ENCODE data around the gene LMTK2. TPM values are rescaled to one million over a fixed set of nuclear protein-coding genes. Genes with fewer than 3 reads are reported as not detected.

LMTK2 gene
- polyA plus RNA-seq, 1 donor = 8.3 TPM

DNA sequence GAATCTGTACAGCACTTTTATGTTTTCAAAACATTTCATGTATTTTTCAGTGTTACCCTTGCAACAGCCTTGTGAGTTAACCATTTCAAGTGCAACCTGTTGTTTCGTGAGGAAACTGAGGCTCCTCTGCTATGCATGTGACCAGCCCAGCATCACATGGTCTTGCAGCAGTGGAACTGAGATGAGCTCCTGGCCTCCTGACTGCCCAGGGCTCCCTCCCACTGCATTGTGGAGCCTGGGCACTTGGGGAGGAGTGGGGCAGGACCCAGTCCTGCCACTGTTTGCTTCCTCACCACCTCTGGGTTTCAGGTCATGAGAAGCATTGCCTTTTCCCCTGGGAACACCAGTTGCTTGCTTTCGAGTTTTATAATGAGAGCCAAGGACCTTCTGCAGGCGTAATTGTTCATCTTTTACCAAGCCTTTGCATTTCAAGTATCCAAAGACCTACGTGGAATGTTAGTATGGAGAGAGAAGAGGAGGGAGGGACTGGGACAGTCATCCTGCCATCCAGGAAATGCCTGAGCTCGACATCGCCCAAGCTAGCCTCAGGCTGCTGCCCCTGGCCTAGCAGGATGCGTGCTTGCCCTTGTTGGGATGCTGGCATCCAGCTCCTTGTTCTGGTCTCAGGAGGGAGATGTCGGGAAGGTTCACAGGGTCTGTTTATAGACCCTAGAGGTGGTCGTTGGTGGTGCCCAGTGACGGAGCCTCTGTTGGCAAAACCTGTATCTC lies 72.3 kb downstream of the LMTK2 start:
- no peak for DNase-seq

DNA sequence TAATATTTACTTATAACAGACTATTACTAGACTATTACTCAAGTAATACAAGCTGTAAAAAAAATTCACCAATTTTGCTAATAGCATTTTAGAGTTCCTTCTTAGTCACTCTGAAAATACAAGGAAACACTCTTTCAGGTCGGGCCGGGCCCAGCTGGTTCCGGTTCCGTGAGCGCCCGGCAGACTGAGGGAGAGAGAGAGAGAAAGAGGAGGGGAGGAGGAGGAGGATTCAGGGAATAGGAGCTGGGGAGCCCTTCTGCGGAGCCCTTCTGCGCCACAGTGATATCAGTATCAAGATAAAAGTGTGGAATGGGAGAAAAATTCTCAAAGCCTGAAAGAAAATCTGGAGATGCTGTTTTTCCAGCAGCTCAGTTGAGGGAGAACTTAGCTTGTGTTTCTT lies 74.1 kb downstream of the LMTK2 start:
- no peak for DNase-seq

DNA sequence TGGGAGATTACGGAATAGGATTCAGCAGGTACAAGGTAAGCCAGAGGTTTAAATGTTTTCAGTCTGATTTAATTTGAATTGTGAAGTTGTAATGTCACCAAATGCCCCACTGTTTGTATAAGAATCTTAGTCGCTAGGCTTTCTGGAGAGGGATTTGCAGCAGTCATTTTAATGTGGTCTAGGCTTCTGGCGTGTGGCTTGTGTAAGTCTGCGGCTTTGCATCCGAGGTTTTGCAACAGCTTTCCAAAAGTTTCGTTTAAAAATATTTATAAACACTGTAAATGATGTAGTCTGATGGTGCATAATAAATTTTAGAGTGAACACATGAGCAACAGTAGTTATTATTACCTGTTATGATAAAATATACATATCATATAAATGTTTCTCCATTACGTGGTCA lies 78.4 kb downstream of the LMTK2 start:
- DNase-seq = no peak

DNA sequence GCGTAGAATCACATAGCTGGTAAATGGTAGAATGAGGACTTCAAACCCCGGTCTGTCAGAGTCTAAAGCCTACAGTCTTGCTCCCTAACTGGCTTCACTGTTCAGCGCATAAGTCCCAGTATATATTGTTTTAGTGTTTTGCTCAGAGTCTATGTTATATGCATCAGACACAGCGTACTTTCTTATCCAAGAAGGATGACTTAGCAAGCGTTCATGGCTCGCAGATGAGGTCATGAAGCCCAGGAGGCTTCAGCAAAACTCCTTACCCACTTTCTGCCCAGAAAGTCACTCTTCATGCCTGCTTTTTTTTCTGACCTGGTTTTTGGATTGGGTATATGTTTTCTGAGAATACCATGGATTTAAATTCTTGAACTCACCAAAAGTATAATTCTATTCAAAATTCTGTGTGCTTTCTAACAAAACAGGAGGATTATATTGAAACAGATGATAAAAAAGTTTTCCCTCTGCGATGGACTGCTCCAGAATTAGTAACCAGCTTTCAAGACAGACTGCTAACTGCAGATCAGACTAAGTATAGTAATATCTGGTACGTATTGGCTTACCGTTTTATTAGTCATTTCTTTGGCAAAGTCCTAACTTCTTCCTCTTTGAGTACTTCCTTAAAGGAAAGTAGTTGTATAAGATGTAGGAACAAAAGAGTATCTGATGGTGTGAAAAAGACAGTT lies 79.9 kb downstream of the LMTK2 start:
- DNase-seq = no peak

DNA sequence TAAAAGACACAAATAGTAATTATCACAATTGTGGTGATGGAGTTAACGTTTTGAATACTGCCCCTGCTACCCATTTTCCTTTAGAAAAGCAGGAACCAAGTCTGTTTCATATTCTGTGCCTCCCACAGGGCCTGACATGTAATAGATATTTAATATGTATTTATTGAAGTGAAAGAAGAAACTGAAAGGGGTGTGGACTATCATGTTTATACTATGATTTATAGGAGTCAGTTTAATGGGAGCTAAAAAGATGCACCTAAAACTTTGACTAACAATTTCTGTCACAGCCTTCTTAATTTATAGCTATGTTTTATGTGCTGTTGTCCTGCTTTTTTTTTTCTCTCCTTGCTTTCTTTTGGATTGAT lies 80.5 kb downstream of the LMTK2 start:
- no peak for DNase-seq

DNA sequence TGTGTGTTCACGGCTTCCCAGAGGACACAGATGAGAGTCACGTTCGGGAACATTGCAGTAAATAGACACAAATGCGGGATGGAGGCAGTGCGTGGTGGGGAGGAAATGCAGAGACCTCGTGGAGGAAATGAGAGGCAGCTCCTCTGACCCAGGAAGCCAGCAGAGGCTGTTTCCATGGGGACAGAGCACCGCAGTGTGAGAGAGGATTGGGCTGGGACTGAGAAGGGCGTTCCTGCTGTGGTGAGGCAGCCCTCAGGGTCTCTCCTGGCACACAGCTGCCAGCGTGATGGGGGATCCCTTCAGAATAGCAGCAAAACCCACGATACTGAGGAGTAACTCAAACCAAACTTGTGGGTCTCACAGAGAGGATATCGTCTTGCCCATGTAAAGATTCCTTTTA lies 82.9 kb downstream of the LMTK2 start:
- DNase-seq = no peak

DNA sequence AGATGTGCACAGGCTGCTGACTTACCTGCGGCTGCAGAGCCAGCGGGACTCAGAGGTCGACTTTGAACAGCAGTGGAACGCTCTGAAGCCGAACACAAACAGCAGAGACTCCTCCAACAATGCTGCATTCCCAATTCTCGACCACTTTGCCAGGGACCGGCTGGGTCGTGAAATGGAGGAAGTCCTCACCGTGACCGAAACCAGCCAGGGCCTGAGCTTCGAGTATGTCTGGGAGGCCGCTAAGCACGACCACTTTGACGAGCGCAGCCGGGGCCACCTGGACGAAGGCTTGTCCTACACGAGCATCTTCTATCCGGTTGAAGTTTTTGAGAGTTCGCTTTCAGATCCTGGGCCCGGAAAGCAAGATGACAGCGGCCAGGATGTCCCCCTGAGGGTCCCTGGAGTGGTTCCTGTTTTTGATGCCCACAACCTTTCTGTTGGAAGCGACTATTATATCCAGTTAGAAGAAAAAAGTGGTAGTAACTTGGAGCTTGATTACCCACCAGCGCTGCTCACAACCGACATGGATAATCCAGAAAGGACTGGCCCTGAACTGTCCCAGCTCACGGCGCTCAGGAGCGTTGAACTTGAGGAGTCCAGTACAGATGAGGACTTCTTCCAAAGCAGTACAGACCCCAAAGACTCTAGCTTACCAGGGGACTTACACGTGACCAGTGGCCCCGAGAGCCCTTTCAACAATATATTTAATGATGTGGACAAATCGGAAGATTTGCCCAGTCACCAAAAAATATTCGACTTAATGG lies 85.2 kb downstream of the LMTK2 start:
- no peak for DNase-seq

DNA sequence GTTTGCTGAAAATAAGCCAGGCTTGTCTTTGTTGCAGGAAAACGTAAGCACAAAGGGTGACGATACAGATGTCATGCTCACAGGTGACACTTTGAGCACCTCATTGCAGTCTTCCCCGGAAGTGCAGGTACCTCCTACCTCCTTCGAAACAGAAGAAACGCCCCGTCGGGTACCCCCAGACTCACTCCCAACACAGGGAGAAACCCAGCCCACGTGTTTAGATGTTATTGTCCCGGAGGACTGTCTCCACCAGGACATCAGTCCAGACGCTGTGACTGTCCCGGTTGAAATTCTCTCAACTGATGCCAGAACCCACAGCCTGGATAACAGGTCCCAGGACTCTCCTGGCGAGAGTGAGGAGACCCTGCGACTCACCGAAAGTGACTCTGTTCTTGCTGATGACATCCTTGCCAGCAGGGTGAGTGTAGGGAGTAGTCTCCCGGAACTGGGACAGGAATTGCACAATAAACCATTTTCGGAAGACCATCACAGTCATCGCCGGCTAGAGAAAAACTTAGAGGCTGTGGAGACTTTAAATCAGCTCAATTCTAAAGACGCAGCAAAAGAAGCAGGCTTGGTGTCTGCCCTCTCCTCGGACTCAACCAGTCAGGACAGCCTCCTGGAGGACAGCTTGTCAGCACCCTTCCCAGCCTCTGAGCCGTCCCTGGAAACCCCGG lies 86.3 kb downstream of the LMTK2 start:
- no peak for DNase-seq

DNA sequence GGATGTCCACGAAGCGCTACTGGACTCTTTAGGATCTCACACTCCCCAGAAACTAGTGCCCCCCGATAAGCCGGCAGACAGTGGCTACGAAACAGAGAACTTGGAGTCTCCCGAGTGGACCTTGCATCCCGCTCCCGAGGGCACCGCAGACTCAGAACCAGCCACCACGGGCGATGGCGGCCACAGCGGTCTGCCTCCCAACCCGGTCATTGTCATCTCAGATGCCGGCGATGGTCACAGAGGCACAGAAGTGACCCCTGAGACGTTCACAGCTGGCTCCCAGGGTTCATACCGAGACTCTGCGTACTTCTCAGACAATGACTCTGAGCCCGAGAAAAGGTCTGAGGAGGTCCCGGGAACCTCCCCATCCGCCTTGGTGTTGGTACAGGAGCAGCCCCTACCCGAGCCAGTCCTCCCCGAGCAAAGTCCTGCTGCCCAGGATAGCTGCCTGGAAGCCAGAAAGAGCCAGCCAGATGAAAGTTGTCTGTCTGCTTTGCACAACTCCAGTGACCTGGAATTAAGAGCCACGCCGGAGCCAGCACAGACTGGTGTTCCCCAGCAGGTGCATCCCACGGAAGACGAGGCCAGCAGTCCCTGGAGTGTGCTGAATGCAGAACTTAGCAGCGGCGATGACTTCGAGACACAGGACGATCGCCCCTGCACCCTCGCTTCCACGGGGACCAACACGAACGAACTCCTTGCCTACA lies 87.0 kb downstream of the LMTK2 start:
- DNase-seq = no peak

DNA sequence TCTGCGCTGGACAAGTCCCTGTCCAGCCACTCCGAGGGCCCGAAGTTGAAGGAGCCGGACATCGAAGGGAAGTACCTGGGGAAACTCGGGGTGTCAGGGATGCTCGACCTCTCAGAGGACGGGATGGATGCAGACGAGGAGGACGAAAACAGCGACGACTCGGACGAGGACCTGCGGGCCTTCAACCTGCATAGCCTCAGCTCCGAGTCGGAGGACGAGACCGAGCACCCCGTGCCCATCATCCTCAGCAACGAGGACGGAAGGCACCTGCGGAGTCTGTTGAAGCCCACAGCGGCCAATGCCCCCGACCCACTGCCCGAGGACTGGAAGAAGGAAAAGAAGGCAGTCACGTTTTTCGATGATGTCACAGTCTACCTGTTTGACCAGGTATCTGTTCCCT lies 87.5 kb downstream of the LMTK2 start:
- DNase-seq = no peak

DNA sequence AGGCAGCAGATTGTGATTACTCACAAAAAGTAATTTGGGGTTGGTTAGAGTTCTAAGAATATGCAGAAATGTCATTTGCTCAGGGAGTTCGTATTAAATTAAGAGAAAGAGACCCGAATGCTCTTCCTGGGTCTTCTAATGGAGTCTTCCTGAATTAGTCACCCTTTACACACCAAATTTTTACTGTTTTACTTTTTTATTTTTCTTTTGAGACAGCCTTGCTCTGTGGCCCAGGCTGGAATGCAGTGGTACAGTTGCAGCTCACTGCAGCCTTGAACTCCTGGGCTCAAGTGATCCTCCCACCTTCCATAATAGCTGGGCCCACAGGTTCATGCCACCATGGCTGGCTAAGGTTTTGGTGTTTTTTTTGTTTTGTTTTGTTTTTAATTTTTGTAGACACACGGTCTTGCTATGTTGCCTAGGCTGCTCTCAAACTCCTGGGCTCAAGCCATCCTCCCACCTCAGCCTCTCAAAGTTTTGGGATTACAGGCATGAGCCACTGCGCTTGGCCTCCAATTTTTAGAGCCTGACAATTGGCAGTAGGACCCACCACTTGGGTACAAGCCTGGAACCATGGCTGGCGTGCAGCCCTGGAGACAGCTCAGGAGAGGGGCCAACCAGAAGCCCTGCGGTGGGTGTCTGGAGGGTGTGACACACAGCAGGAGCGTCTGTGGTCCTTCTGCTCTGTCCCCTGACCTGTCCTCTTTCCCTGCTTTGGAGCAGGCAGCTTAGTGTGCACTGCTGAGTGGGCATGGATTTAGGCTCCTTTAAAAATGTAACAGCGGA lies 88.2 kb downstream of the LMTK2 start:
- no peak for DNase-seq

DNA sequence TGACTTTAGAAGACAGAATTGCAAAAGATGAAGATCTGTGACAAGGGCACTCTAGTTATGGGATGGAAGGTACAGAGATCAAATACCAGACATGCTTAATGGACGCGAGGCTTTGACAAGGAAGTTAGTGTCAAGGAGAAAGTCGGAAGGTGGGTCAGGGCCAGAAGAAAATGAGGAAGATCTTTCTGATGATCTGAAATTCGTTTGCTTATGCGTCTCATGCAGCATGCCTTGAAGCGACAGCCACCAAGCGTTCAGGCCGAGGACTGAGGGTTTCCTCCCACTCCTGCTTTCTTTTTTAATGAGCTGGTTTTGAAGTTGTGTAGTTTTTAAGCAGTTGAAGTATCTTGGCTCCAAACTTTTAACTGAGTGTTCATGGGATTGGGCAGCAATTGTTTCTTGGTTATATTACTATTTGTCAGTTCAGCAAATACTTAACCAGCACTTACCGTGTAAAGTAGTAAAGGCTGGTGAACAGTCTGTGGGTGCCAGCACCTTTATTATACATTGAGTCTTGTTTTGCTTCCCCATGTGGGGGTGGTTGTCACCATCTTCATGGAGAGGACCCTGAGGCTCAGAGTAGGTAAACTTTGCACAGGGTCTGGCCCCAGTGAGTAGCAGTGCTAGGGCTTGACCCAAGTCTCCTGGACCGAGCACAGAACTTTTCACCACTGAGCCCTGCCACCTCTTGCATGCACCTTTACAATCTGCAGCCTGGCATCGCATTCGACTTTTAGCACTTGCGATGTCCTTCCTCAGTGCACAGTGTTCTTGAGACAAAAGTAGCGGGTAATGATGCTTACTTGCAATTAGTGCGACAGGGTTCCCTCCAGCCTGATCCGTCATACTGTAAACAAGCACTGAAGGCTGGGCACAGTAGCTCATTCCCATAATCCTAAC lies 90.3 kb downstream of the LMTK2 start:
- no peak for DNase-seq

DNA sequence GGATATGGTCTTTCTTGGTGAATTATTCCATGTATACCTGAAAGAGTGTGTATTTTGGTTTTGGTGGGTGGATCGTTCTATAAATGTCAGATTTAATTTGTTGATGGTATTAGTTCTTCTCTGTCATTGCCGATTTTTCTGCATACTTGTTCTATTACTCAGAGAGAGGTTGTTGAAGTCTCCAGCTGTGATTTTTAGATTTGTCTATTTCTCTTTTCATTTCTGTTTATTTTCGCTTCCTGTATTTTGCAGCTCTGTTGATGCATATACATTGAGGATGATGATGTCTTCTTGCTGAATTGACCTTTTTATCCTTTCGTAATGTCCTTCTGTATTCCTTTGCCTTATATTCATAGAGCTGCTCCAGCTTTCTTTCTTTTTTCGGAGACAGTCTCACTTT lies 92.5 kb downstream of the LMTK2 start:
- no peak for DNase-seq

DNA sequence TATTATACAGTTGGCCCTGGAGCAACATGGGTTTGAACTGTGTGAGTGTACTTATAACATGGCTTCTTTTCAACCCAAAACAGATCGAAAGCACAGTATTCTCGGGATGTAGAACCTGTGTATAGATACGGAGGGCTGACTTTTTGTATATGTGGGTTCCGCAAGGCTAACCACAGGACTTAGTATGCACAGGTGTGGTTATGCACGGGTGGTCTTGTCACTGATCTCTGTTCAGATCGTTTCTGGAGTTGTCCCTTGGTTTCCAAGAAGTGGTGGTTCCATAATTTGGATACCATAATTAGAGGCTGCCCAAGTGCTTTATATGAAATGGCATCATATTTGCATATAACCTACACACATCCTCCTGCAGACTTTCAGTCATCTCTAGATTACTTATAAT lies 93.7 kb downstream of the LMTK2 start:
- DNase-seq = no peak

DNA sequence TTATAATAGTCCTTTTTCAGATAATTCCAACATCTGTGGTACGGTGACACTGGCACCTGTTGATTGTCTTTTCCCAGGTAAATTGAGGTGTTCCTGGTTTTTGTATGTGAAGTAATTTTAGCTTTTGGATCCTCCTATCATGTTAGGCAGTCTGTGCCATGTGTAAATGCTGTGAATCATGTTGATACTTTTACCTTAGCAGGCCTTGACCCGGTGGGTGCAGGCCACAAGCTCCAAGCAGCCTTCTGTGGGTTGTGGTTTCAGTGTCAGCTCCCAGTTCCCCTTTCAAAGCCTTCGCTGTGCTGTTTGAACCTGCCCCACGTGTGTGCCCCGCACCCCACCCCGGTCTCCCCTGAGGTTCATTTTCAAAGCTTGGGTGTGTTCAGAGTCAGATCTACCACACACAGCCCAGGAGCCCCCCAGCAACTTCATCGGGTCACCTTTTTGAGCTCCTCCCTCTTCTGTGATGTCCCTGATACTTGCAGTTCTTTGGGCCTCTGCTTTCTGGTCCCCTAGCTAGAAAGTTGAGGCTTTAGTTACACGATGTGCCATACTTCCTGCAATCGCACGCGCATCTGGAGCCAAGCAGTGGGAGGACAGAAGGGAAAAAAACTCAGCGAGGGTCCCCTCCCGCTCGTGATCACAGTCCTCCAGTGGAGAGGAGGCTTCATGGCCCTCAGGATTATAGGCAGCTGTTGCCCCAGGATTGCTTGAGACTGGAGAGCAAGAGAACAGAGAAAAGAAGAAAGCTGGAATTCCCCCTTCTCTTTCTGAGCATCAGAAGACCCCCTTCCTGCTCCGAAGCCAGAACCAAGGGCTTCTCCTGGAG lies 95.9 kb downstream of the LMTK2 start:
- no peak for DNase-seq

DNA sequence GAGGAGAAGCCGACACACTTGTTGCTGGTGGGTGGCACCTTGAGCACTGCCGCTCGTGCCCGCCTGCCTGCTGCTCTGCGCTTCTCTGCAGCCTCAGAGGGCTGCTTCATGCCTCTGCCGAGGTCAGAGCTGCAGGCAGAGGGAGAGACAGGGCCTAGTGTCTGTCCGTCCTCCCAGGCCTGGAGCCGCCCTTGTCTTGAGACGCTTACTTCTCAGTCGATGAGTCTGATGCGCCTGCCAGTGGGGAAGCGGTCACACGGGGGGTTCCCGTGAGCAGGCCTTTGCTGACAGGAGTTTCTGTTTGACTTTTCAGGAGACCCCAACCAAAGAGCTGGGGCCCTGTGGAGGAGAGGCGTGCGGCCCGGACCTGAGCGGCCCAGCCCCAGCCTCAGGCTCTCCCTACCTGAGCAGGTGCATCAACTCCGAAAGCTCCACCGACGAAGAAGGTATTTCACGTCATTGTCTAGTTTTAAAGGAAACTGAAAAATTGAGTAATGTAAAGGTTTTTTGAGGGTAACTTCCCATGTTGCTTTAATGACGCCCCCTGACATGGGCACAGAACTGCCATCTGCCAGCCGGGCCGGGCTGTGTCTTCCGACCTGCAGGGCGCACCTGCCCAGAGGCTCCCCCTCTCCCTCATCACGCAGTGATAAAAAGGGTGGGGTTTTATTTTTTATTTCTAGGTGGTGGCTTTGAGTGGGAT lies 96.8 kb downstream of the LMTK2 start:
- DNase-seq = no peak

DNA sequence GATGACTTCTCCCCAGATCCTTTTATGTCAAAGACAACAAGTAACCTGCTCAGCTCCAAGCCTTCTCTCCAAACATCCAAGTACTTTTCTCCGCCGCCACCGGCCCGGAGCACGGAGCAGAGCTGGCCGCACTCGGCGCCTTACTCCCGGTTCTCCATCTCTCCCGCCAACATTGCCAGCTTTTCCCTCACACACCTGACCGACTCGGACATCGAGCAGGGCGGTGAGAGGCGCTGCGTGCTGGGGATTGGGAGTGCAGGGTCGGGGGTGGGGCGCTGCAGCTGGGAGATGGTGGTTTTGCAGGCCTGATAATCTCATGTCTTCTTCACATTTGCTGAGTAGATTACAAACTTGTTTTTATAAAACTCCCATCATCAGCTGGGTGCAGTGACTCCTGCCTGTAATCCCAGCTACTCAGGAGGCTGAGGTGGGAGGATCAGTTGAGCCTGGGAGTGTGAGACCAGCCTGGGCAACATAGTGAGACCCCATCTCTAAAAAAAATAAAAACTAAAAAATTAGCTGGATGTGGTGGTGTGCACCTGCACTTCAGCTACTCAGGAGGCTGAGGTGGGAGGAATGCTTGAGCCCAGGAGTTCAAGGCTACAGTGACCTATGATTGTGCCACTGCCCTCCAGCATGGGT lies 97.4 kb downstream of the LMTK2 start:
- no peak for DNase-seq

DNA sequence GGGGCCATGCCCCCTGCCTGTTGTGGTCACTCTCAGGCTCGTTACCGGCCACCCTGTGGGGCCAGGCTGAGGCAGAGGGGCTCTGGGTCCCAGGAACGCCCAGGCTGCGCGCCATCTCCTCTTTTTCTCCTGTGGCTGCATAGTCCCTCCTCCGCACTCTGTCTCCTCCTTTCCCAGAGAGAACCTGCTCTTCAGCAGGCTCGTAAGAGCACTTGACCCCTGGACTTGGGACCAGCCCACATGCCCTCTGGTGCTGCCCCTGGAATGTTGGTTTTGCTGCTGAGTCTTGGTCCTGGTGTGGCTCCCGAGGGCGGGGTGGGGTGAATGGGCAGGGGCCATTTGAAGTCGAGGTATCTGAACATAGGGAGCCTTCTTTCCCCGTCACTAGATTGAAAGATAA lies 98.0 kb downstream of the LMTK2 start:
- no peak for DNase-seq

All from hindlimb muscle (tissue), 1 donor.